WTC11 (cell line): ENCODE results near the gene MAGOHB. TPM values are rescaled to one million over a fixed set of nuclear protein-coding genes. Genes with fewer than 3 reads are reported as not detected.

Experiments
- ATAC-seq: fragments of 200-7000 bp; cut with Tn5 transposase; 2 replicates; pipeline ENCODE4 v1.10.0; 2021; ENCODE audit warnings: mild to moderate bottlenecking, moderate library complexity
- CTCF ChIA-PET: fragments of 300-600 bp; sonication (Branson Sonifier 250); formaldehyde crosslinking; loops from one replicate; lab custom pipeline; 2021; ENCODE audit warnings: antibody characterized with exemption; lab: Charles Lee
- POLR2A ChIA-PET: fragments of 350-600 bp; sonication (Branson Sonifier 250); formaldehyde crosslinking; loops from one replicate; lab custom pipeline; 2021; ENCODE audit warnings: antibody characterized with exemption; lab: Charles Lee
- DNase-seq: peaks from one replicate; pipeline ENCODE4 v3.0.0; 2021; ENCODE audit warnings: low spot score
- H3K27ac Mint-ChIP-seq: 2 replicates; pipeline ENCODE4 v1.8.0; 2021; ENCODE audit warnings: mixed read lengths
- H3K27me3 Mint-ChIP-seq: 2 replicates; pipeline ENCODE4 v1.8.0; 2021; ENCODE audit warnings: low read depth, mild to moderate bottlenecking, moderate library complexity, mixed read lengths
- H3K36me3 Mint-ChIP-seq: 2 replicates; pipeline ENCODE4 v1.8.0; 2021; ENCODE audit warnings: mixed read lengths
- H3K4me1 Mint-ChIP-seq: 2 replicates; pipeline ENCODE4 v1.8.0; 2022; ENCODE audit warnings: mixed read lengths
- H3K4me3 Mint-ChIP-seq: 2 replicates; pipeline ENCODE4 v1.8.0; 2021; ENCODE audit warnings: mild to moderate bottlenecking, moderate library complexity, mixed read lengths
- H3K9me3 Mint-ChIP-seq: 2 replicates; pipeline ENCODE4 v1.8.0; 2021; ENCODE audit warnings: mixed read lengths
- CBFB ChIP-seq: sonication (generic); formaldehyde crosslinking; IDR thresholded peaks from 2 replicates; pipeline ENCODE4 v1.8.1; 2022; ENCODE audit warnings: mild to moderate bottlenecking, low read depth, missing genetic modification reagents
- CREB1 ChIP-seq: sonication (generic); formaldehyde crosslinking; IDR thresholded peaks from 2 replicates; pipeline ENCODE4 v1.8.0; 2023; ENCODE audit warnings: mild to moderate bottlenecking, missing genetic modification reagents
- ELF4 ChIP-seq: sonication (generic); formaldehyde crosslinking; IDR thresholded peaks from 2 replicates; pipeline ENCODE4 v1.8.1; 2022; ENCODE audit warnings: low read depth, mild to moderate bottlenecking, moderate library complexity, missing genetic modification reagents
- ETV6 ChIP-seq: sonication (generic); formaldehyde crosslinking; IDR thresholded peaks from 2 replicates; pipeline ENCODE4 v1.8.1; 2022; ENCODE audit warnings: mild to moderate bottlenecking, missing genetic modification reagents
- FOXJ3 ChIP-seq: sonication (generic); formaldehyde crosslinking; IDR thresholded peaks from 2 replicates; pipeline ENCODE4 v1.9.0; 2021; ENCODE audit warnings: missing genetic modification reagents, mild to moderate bottlenecking, borderline replicate concordance
- HMGA2 ChIP-seq: fragments of 250-450 bp; sonication (Bioruptor Pico); IDR thresholded peaks from 2 replicates; pipeline ENCODE4 v1.4.0; 2021; ENCODE audit warnings: mild to moderate bottlenecking, moderate library complexity
- MXD4 ChIP-seq: fragments of 250-450 bp; sonication (Bioruptor Pico); IDR thresholded peaks from 2 replicates; pipeline ENCODE4 v1.8.0; 2021; ENCODE audit warnings: mild to moderate bottlenecking, moderate library complexity, borderline replicate concordance
- NFATC4 ChIP-seq: fragments of 250-450 bp; sonication (Bioruptor Pico); IDR thresholded peaks from 2 replicates; pipeline ENCODE4 v1.9.0; 2021; ENCODE audit warnings: mild to moderate bottlenecking
- NR1H2 ChIP-seq: sonication (generic); formaldehyde crosslinking; IDR thresholded peaks from 2 replicates; pipeline ENCODE4 v1.9.0; 2021; ENCODE audit warnings: mild to moderate bottlenecking, moderate library complexity, missing genetic modification reagents
- PRRX2 ChIP-seq: fragments of 250-450 bp; sonication (Bioruptor Pico); IDR thresholded peaks from 2 replicates; pipeline ENCODE4 v1.8.0; 2021; ENCODE audit warnings: mild to moderate bottlenecking
- TCF7 ChIP-seq: sonication (generic); formaldehyde crosslinking; IDR thresholded peaks from 2 replicates; pipeline ENCODE4 v1.8.0; 2022; ENCODE audit warnings: mild to moderate bottlenecking, low read depth, missing genetic modification reagents, moderate library complexity
- ZNF423 ChIP-seq: fragments of 250-450 bp; sonication (Bioruptor Pico); IDR thresholded peaks from 2 replicates; pipeline ENCODE4 v2.1.2; 2022; ENCODE audit warnings: mild to moderate bottlenecking, moderate library complexity
- total RNA-seq: library from RNA; stranded (reverse); gene quantifications from 3 replicates; pipeline ENCODE4 v1.2.3, GENCODE V29; 2021
- TF ChIP-seq, protein P1 (sequence below): sonication (generic); formaldehyde crosslinking; conservative IDR thresholded peaks from 2 replicates; pipeline ENCODE4 v1.8.1; 2023; ENCODE audit warnings: mild to moderate bottlenecking, low read depth, missing genetic modification reagents, moderate library complexity
- TF ChIP-seq, protein P2 (sequence below): fragments of 250-450 bp; sonication (Bioruptor Pico); IDR thresholded peaks from 2 replicates; pipeline ENCODE4 v1.9.0; 2021; ENCODE audit warnings: mild to moderate bottlenecking
- TF ChIP-seq, protein P3 (sequence below): sonication (generic); formaldehyde crosslinking; IDR thresholded peaks from 2 replicates; pipeline ENCODE4 v1.8.1; 2023; ENCODE audit warnings: mild to moderate bottlenecking, missing genetic modification reagents
- TF ChIP-seq, protein P4 (sequence below): fragments of 250-450 bp; sonication (Bioruptor Pico); conservative IDR thresholded peaks from 2 replicates; pipeline ENCODE4 v1.9.0; 2021; ENCODE audit warnings: mild to moderate bottlenecking
- TF ChIP-seq, protein P5 (sequence below): sonication (generic); formaldehyde crosslinking; IDR thresholded peaks from 2 replicates; pipeline ENCODE4 v1.8.0; 2022; ENCODE audit warnings: mild to moderate bottlenecking, missing genetic modification reagents
- TF ChIP-seq, protein P6 (sequence below): sonication (generic); formaldehyde crosslinking; IDR thresholded peaks from 2 replicates; pipeline ENCODE4 v1.8.0; 2023; ENCODE audit warnings: mild to moderate bottlenecking, missing genetic modification reagents

Gene MAGOHB
- total RNA-seq, 1 experiment from 2014 or later, result 36.1 TPM

DNA sequence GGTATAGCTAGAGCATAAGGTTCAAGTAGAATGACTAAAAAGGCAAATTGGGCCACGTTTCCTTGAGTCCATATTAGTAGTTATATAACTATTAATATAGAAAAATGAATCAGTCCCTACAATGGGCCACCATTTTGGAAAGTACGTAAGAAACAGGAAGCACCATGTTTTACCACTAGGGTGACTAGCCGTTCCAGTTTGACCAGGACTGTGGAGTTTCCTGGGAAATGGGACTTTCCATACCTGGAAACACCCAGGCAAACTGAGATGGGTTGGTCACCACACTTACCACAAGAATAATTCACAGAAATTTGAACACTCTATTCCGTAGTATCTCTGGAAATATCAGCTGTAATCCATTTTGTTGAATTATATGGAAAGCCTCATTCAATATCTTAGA, 2.1 kb upstream of the MAGOHB start (continued):
- TF ChIP-seq, protein P1, sequence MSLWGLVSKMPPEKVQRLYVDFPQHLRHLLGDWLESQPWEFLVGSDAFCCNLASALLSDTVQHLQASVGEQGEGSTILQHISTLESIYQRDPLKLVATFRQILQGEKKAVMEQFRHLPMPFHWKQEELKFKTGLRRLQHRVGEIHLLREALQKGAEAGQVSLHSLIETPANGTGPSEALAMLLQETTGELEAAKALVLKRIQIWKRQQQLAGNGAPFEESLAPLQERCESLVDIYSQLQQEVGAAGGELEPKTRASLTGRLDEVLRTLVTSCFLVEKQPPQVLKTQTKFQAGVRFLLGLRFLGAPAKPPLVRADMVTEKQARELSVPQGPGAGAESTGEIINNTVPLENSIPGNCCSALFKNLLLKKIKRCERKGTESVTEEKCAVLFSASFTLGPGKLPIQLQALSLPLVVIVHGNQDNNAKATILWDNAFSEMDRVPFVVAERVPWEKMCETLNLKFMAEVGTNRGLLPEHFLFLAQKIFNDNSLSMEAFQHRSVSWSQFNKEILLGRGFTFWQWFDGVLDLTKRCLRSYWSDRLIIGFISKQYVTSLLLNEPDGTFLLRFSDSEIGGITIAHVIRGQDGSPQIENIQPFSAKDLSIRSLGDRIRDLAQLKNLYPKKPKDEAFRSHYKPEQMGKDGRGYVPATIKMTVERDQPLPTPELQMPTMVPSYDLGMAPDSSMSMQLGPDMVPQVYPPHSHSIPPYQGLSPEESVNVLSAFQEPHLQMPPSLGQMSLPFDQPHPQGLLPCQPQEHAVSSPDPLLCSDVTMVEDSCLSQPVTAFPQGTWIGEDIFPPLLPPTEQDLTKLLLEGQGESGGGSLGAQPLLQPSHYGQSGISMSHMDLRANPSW (CRISPR knock-in tag), result no peak
- TF ChIP-seq FOXJ3 (CRISPR knock-in tag) (no peak), ZNF423 (no peak), ETV6 (CRISPR knock-in tag) (no peak), ELF4 (CRISPR knock-in tag) (no peak), PRRX2 (CRISPR knock-in tag) (no peak), HMGA2 (no peak), MXD4 (no peak)
- TF ChIP-seq, protein P2, sequence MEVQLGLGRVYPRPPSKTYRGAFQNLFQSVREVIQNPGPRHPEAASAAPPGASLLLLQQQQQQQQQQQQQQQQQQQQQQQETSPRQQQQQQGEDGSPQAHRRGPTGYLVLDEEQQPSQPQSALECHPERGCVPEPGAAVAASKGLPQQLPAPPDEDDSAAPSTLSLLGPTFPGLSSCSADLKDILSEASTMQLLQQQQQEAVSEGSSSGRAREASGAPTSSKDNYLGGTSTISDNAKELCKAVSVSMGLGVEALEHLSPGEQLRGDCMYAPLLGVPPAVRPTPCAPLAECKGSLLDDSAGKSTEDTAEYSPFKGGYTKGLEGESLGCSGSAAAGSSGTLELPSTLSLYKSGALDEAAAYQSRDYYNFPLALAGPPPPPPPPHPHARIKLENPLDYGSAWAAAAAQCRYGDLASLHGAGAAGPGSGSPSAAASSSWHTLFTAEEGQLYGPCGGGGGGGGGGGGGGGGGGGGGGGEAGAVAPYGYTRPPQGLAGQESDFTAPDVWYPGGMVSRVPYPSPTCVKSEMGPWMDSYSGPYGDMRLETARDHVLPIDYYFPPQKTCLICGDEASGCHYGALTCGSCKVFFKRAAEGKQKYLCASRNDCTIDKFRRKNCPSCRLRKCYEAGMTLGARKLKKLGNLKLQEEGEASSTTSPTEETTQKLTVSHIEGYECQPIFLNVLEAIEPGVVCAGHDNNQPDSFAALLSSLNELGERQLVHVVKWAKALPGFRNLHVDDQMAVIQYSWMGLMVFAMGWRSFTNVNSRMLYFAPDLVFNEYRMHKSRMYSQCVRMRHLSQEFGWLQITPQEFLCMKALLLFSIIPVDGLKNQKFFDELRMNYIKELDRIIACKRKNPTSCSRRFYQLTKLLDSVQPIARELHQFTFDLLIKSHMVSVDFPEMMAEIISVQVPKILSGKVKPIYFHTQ, result no peak
- TF ChIP-seq, protein P3, sequence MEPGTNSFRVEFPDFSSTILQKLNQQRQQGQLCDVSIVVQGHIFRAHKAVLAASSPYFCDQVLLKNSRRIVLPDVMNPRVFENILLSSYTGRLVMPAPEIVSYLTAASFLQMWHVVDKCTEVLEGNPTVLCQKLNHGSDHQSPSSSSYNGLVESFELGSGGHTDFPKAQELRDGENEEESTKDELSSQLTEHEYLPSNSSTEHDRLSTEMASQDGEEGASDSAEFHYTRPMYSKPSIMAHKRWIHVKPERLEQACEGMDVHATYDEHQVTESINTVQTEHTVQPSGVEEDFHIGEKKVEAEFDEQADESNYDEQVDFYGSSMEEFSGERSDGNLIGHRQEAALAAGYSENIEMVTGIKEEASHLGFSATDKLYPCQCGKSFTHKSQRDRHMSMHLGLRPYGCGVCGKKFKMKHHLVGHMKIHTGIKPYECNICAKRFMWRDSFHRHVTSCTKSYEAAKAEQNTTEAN (CRISPR knock-in tag), result no peak

DNA sequence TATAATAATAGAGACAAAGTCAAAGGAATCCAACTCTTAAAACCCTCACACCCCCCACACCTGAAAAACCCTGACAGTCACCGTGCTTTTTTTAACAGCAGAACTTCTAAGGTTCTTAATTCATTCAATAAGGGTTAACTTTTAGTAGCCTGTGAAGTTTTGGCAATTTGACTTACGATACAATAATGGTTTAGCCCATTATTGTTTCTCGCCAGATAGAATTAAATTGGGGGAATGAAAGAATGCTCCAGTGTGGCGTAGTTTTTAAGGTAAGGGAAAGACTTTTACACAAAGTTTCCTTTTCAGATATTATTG, 604 bp upstream of the MAGOHB start:
- ChIA-PET POLR2A (no interaction called here), CTCF (no interaction called here)
- Mint-ChIP-seq H3K27me3 (no peaks in the 10 kb centered on the region; the same call in 1 of the 2 replicates), H3K4me3 (peak overlapping the region; percentile 100), H3K4me1 (peaks cover 16% of the 10 kb centered on the region), H3K9me3 (no peaks in the 10 kb centered on the region; the same call in 1 of the 2 replicates), H3K36me3 (peaks cover 34% of the 10 kb centered on the region), H3K27ac (peak overlapping the region; percentile 100)
- ATAC-seq (no peak), DNase-seq (no peak)
- no peak for TF ChIP-seq NR1H2 (CRISPR knock-in tag)
- no peak for TF ChIP-seq PRRX2 (CRISPR knock-in tag)
- TF ChIP-seq TCF7 (CRISPR knock-in tag), result no peak
- TF ChIP-seq, protein P4, sequence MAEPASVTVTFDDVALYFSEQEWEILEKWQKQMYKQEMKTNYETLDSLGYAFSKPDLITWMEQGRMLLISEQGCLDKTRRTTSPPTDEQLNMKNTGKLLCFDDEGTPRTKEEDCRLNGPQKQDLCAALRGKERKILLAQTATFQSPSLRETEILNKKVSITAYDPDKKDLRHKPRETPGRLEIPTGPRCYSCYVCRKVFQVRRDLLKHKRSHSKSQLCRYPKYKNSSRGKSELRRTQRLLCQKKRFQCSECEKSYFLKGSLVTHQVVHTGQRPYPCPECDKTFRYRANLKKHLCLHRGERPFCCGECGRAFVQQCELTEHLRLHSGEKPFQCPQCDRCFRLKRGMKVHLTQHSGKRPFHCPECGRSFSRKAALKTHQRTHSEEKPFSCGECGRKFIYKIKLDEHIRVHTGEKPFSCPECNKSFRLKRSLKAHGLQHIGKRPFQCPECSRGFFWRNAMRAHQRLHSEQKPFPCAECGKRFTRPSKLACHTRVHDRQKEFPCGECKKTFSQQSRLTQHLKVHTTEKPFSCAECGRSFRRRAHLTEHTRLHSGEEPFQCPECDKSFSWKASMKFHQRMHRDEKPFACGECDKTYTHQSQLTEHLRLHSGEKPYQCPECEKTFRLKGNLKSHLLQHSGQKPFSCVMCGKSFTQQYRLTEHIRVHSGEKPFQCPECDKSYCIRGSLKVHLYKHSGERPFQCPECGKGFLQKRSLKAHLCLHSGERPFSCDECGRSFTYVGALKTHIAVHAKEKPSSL (CRISPR knock-in tag), result no peak
- no peak for TF ChIP-seq FOXJ3 (CRISPR knock-in tag)
- no peak for TF ChIP-seq CBFB (CRISPR knock-in tag)
- TF ChIP-seq CREB1 (CRISPR knock-in tag), result no peak
- TF ChIP-seq NFATC4 (CRISPR knock-in tag), result no peak

DNA sequence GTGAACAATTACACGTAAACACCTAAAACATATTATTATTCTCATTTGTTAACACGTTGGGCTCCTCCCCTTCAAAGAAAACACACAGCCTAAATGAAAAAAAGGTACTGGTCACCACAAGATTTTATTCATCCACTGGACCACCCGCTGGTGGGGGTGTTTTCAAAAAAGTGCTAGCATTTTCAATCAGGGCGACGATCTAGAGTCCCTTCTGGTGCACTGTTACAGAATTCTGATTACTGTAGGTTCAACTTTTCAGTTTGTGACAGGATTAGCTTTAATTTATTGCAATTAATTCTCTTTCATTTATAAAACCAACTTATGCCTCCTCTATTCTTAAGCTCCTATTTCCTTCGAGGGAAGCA, 443 bp downstream of the MAGOHB start:
- Mint-ChIP-seq H3K9me3 (no peaks in the 10 kb centered on the region; the same call in 1 of the 2 replicates), H3K4me1 (peaks cover 16% of the 10 kb centered on the region), H3K27ac (peak overlapping the region; percentile 100), H3K36me3 (peaks cover 41% of the 10 kb centered on the region), H3K27me3 (no peaks in the 10 kb centered on the region; the same call in 1 of the 2 replicates), H3K4me3 (peak overlapping the region; percentile 100)
- POLR2A ChIA-PET, result no interaction called here
- TF ChIP-seq, protein P5, sequence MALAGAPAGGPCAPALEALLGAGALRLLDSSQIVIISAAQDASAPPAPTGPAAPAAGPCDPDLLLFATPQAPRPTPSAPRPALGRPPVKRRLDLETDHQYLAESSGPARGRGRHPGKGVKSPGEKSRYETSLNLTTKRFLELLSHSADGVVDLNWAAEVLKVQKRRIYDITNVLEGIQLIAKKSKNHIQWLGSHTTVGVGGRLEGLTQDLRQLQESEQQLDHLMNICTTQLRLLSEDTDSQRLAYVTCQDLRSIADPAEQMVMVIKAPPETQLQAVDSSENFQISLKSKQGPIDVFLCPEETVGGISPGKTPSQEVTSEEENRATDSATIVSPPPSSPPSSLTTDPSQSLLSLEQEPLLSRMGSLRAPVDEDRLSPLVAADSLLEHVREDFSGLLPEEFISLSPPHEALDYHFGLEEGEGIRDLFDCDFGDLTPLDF (CRISPR knock-in tag), result 0 out of 2 replicates have a peak, but pooled peaks have one; percentile 8
- TF ChIP-seq, protein P6, sequence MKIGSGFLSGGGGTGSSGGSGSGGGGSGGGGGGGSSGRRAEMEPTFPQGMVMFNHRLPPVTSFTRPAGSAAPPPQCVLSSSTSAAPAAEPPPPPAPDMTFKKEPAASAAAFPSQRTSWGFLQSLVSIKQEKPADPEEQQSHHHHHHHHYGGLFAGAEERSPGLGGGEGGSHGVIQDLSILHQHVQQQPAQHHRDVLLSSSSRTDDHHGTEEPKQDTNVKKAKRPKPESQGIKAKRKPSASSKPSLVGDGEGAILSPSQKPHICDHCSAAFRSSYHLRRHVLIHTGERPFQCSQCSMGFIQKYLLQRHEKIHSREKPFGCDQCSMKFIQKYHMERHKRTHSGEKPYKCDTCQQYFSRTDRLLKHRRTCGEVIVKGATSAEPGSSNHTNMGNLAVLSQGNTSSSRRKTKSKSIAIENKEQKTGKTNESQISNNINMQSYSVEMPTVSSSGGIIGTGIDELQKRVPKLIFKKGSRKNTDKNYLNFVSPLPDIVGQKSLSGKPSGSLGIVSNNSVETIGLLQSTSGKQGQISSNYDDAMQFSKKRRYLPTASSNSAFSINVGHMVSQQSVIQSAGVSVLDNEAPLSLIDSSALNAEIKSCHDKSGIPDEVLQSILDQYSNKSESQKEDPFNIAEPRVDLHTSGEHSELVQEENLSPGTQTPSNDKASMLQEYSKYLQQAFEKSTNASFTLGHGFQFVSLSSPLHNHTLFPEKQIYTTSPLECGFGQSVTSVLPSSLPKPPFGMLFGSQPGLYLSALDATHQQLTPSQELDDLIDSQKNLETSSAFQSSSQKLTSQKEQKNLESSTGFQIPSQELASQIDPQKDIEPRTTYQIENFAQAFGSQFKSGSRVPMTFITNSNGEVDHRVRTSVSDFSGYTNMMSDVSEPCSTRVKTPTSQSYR (CRISPR knock-in tag), result no peak
- ATAC-seq, result no peak
- CTCF ChIA-PET, result no interaction called here
- DNase-seq, result peak; percentile 19
